Testis (tissue), 3 donors: ENCODE measurements around the gene TENT5C. TPM values are rescaled to one million over a fixed set of nuclear protein-coding genes. Genes with fewer than 3 reads are reported as not detected.
A peak's percentile ranks its signal among the peaks of the same experiment; 100 is the strongest.

Experiments
- DNase-seq: peaks from one replicate; pipeline ENCODE4 v3.0.0-alpha.2; 2019
- H3K27ac ChIP-seq, 2 donors: fragments of 200-600 bp; sonication (generic); one replicate each; pipeline ENCODE4 v1.5.1; 2019
- H3K27me3 ChIP-seq: fragments of 200-600 bp; sonication (generic); one replicate; pipeline ENCODE4 v1.5.1; 2019
- H3K36me3 ChIP-seq: fragments of 200-600 bp; sonication (generic); one replicate; pipeline ENCODE4 v1.5.1; 2017; ENCODE audit warnings: low read depth; ENCODE audit errors: missing control alignments
- H3K4me1 ChIP-seq: fragments of 200-600 bp; sonication (generic); one replicate; pipeline ENCODE4 v1.5.1; 2019
- H3K4me3 ChIP-seq, 2 donors: fragments of 200-600 bp; sonication (generic); one replicate each; pipeline ENCODE4 v1.5.1; 2017 to 2019
- H3K9me3 ChIP-seq: fragments of 200-600 bp; sonication (generic); one replicate; pipeline ENCODE4 v1.5.1; 2017
- CTCF ChIP-seq, 3 experiments: fragments of 450-650 bp in 2 of 3; fragments of 200-600 bp in 1 of 3; sonication (generic) in 1 of 3; IDR thresholded peaks; one replicate each; pipeline ENCODE4 v1.5.1; 2016 to 2019; ENCODE audit warnings: antibody characterized with exemption in 3 of 3, mild to moderate bottlenecking in 2 of 3, moderate library complexity in 1 of 3
- POLR2A ChIP-seq: fragments of 450-650 bp; IDR thresholded peaks from one replicate; pipeline ENCODE4 v1.6.1; 2017; ENCODE audit warnings: antibody characterized with exemption, mild to moderate bottlenecking, moderate library complexity
- WGBS, 2 donors: methylation state at CpG; one replicate each; pipeline ENCODE4 v1.1.5; 2018; 5-methylcytosine and 5-hydroxymethylcytosine counted together
- intact Hi-C: fragments of 100-400 bp; cut with DNase I; formaldehyde crosslinking; loops from one replicate; pipeline ENCODE4 v1.15.1; 2023; ENCODE audit warnings: low total_unique reads
- polyA plus RNA-seq: library from polyadenylated mRNA; stranded (reverse); fragments of 350-450 nt; fragmentation: Illumina TruSeq; extraction: RNeasy Lipid Tissue Mini Kit (QIAGEN cat#74804); gene quantifications from one replicate; pipeline ENCODE4 v1.2.3, GENCODE V29; 2014; ENCODE audit warnings: low read depth, low replicate concordance; ENCODE audit not compliant: insufficient read depth
- total RNA-seq, 2 donors: library from RNA; depleted of rRNA; stranded (reverse); fragments of >200 nt; gene quantifications; one replicate each; pipeline ENCODE4 v1.2.3, GENCODE V29; 2016

TENT5C gene
- total and polyA plus RNA-seq, 3 donors from 2014 or later, result 38.4 to 72.4 (median 67.3) TPM

DNA sequence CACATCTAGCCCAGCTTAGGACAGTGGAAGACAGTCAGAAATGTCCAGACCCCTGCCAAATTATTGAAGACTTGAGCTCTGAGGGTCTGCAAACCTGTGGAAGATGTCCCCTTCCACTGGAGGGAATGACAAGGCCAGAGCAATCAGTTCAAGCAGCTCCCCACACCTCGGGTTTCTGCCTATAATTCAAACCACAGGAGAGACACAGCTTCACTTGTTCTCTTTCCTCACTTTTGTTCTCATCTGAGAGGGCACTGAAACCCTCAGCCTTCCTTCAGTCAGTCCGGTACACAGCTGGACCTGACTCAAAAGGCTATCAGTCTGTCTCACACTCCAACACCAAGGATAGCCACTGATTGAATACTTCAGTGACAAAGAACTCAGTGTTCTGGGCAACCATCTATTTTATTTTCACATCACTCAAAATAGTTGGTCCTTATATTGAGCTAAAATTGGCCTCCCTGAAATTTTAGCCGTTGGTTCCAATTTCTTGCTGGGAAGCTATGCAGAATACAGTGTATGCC, 70.1 kb downstream of the TENT5C start:
- Histone ChIP-seq H3K4me1 (peaks cover 10% of the 10 kb centered on the region), H3K9me3 (no peaks in the 10 kb centered on the region), H3K4me3 (no peak overlapping the region), H3K36me3 (no peaks in the 10 kb centered on the region), H3K27ac (no peak overlapping the region), H3K27me3 (no peaks in the 10 kb centered on the region)
- DNase-seq, result peak; percentile 36
- intact Hi-C loops, result no loop called here
- 53 to 63% methylated on average over 3 of the region's 3 CpGs for WGBS, 2 donors
- TF ChIP-seq POLR2A, result no peak
- TF ChIP-seq CTCF (IDR thresholded peaks at IDR 0.05), result no peak

- no peaks in the 10 kb centered on the region for H3K27me3 ChIP-seq
- 64 to 83% methylated on average over 4 to 7 of the region's 7 CpGs for WGBS, 2 donors
- no peaks in the 10 kb centered on the region for H3K36me3 ChIP-seq
- H3K4me1 ChIP-seq, result peaks cover 9% of the 10 kb centered on the region
- DNase-seq, result no peak
- no peaks in the 10 kb centered on the region for H3K9me3 ChIP-seq
- no peak for TF ChIP-seq POLR2A
- TF ChIP-seq CTCF (IDR thresholded peaks at IDR 0.05), result no peak
- intact Hi-C loops, result no loop called here
- H3K27ac ChIP-seq, result no peak overlapping the region
- no peak overlapping the region for H3K4me3 ChIP-seq
Observed at GRCh38 chr1:117676615-117677130, 70.8 kb downstream of the TENT5C start.

Other genes with a start within 250 kb of the TENT5C start
- 10 to 100 TPM; 64.3 to 69.5 TPM for gene MAN1A2, start 238.6 kb upstream of the TENT5C start, total RNA-seq
- gene MAN1A2, start 238.6 kb upstream of the TENT5C start, polyA plus RNA-seq, result 15.0 TPM